ENCODE results near the gene CST9L.
A peak's percentile ranks its signal among the peaks of the same experiment; 100 is the strongest.

CST9L gene, protein sequence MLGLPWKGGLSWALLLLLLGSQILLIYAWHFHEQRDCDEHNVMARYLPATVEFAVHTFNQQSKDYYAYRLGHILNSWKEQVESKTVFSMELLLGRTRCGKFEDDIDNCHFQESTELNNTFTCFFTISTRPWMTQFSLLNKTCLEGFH

DNA sequence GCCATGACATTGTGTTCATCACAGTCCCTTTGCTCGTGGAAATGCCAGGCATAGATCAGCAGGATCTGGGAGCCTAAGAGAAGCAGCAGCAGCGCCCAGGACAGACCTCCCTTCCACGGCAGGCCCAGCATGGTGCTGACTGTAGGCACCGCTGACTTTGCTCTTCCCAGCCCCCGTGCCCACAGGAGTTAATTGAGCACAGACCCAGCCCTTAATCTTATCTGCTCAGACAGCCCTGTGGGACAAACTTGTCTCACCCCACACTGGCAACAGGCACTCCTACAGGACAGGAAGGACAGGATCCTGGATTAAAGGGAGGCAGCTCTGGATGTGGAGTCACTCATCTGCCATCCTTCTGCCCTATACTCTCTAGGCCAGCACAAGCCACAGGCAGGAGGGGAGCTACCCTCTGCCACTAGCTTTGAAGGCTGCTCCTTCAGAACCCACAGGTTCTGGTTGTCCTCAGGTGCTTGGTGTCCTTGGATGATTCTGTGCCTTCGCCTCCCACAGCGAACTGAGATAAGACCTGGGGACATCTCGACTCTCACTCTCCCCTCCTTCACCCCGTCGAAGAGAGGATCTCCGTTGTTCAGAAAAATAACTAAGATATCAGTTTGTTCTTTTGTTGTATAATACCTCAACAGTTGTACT is at the start of gene CST9L:
CST9L (minus strand) TSS at position 165 of the 651 bp plus-strand sequence; CDS start at position 131, 34 bp downstream.
- DNase-seq = no peak

DNA sequence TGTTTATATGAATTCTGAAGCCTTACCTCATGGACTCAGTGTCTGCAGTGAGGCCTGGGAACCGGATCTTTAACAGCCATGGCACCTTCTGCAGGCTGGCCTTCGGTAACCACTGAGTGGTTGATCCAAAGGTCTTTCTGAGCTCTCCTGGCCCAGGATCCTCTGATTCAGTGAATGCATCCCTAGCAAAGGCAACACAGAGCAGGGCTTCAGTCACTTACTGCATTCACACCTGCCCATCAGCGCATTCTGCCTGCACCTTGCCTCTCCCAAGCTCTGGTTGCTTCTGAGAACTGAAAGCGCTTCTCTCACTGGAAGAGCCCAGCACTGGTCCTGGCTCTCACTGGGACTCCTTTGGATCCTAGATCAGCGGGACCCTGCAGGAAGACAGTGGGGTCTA is 45.9 kb upstream of the CST9L start:
- no peak for DNase-seq

DNA sequence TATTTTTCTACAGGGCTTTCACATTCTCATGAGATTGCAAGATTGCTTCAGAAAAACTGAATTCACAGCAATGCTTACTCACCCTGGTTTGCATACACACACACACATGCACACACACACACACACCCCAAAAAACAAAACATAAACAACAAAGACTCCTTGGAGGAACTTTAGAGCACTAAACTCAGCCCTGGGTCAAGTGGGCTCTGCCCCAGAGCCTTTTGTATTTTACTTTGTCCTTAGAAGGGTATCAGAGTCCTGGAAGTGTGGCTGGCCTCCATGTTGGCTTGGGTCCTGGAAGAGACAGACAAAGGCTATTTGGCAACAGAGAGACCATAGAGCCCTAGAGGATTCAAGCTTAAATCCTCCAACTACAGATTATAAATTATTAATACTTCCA is 45.4 kb upstream of the CST9L start:
- DNase-seq = no peak

DNA sequence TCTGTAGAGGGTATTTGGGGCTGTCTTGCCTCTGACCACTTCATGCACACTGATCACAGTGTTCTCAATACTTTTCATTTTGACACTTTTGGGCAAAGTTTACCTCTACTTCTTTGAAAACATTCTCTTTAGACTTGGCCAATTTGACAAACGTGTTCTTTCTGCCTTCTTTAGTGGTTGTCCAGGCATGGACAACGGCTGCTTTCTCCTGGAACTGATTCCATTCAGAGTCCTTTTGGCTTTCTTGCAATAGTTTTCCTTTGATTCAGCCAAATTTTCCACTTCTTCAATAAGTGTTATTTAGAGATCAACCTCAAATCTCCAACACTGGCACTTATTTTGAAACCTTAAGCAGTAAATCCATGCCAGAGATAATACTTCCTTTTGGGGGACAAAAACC is 44.1 kb upstream of the CST9L start:
- DNase-seq = no peak

DNA sequence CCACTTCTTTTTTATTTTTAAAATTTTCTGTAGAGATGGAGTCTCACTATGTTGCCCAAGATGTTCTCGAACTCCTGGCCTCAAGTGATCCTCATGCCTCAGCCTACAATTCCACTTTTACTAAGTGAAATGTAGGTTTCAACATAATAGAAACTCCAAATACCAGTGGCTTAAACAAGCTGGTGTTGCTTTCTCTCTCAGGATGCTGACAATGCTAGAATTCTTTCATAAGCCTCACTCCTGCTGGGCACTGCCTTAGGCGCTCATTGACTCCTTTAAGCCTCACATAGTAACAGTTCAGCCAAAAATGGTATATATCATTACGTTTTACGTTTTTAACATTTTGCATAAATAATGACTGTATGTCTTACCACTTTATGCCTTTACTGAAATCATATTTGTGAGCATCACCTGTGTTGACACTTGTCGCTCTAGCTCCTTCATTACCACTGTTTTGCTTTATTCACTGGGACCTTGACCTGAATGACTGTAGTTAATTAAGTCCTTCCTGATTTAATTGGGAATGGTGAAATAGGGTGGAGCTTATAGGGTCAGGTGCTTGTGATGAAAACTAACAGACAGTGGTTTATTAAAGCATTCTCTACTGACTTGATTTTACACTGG is 41.3 kb upstream of the CST9L start:
- DNase-seq = no peak

DNA sequence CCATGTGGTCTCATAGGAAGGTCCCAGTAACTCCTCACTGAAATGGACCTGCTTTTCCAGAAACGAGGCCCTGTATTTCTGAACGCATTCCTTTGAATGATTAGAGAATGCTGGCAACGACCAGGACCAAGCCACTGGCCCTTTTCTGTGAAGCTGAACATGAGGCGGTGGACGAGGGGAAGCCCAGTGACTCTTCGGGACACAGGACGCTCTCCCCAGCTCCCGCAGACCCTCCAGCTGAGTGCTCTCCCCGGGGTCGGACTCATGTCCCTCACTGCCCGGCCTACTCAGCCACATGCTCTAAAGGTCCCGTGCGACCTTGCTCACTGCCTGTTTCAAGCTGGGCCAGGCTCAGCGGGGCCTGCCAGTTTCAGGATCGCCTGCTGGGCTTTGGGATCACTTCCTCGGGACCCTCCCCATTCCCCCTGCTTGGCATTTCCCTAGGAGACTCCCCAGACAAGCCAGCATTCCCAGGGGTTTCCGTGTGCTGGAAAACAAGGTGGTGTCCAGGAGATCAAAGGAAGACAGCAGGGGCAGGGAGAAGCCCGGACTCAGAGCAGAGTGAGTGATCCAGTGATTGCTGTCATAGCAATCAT is 40.1 kb upstream of the CST9L start:
- DNase-seq = no peak

DNA sequence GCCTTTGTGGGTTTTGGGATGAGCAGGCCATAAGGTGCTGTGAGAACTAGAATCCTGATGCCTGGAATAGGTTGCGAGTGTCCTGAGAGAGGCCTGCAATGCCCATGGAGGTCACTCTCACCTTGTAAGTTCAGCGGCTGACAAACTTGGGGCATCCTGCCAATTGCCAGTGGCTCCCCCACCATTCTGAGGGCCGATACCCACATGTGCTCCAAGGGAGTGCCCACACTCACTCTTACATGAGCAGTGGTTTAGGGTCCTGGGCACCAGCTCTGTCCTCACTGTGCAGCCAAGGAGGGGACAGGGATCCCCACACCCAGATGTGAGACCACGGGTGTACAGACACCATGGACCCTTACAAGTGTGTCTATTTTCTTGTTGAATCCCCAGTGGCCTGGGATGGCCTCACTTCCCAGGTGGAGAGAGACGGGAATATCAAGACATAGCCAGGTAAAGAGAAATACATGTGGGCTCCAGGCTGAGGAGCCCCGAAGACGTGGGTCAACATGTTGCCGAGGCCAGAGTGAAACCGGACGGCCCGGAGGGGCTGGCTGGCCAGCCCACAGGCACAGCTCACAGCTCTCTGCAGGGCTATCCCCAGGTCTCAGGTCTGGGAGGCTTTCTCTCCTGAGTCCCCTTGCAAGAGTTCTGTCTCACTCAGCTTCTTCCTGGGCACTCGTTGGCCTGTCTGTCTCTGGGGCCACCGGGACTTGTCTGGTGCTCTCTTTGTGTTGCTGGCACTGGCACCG is 39.4 kb upstream of the CST9L start:
- no peak for DNase-seq

DNA sequence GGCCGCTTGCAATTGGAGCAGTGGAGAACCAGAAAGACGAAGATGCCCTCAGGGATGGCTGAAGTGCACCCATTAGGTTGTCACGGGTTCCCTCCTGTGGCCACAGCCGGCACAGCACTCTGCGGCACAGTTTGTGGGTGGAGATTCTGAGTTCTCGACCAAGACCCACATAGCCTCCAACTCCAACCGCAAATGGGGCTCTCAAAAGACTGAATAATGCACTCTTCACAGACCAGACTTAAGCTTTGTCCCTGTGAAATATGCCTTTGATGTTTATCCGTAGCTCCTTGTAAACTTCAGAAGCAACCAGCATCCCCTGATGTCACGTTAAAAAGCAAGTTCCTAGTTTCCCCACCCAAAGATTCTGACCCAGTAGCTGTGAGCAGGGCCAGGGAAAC is 38.4 kb upstream of the CST9L start:
- DNase-seq = peak; percentile 54

DNA sequence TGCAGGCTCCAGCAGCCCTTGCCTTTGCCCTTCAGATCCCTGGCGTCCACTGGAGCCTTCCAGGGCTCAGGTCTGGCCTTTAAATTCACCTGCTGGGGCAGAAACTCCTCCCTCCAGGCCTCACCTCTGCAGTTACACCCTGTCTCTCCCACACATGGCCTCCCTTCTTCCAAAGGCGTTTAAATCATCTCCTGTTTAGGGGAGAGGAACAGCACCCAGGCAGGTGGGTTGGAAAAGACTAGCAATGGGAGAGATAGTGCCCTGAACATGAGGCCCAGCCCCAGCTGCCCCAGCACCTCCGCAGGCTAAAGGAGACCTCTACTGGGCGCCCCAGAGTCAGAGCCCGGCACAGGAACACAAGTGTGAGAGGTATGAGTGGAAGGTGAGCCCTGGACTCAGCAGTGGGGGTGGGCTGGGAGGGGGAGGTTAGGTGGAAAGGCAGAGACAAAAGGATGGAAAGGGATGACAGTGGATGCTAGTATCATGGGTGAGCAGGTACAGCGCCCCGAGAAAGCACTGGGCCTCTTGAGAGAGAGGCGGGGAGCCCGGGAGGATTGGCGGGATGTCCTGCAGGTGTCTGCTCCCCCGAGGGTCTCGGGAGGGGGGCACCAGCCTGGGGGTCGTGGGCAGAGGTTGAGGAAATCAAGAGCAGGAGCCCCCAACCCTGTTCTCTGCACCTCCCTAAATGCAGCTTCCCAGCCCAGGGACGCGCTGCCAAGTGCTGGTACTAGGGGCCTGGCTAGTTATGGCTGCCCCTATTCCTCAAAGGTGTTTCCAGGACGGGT is 37.8 kb upstream of the CST9L start, which contains the start of gene CST9:
CST9 (minus strand) TSS at position 51 of the 785 bp plus-strand sequence. CDS start 53 bp downstream, outside the sequence.
- DNase-seq = no peak

DNA sequence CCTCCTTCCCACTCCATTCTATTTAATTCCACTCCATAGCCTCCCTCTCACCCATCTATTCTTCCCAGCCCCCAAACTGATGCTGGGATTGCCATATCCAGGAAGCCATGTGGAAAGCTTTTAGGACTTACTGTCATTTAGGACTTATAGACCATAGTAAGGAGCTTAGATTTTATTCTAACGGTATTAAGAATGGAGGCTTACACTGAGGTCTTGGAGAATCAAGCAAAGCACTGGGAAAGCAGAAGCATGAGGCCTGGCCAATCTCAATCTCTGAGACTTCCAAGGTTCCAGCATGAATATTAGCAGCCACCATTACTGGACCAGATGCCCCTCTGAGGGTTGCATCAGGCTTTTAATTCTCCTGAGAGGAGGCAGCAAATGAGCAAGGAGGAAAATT is 36.0 kb upstream of the CST9L start:
- DNase-seq = no peak

DNA sequence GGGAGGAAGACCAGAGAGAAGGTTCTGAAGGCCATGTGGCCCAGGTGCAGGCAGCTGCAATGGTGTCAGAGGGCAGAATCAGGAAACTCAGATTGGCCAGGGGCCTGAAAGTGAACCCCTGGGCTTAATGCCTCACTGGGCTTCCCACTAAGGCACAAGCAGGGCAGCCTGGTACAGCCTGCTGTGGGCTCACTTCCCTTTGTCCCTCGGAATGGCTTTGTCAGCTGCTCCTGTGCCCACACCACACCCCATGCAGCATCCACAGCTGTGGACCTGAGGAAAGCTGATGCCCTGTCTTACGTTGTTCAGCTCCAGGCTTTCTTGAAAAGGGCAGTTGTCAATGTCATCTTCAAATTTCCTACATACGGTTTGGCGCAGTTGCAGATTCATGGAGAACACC is 35.0 kb upstream of the CST9L start:
- DNase-seq = no peak

DNA sequence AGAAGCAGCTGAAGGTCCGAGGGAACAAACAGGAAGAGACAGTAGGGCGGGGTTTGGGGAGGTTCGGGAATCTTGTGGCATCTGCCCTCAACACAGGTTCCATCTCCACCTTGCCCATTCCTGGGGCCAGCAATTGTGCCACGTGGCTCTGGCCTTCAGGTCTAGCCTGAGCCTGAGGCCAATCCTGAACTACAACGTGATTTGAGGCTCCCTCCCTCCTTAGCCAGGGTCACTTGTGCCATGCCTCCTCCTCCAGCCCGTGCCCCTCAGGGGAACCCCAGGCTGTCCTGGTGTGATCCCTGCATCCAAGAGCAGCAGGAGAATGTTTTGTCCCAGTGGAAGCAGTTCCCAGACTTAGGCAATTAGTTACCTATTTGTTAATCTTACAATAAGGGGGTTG is 34.4 kb upstream of the CST9L start:
- no peak for DNase-seq

DNA sequence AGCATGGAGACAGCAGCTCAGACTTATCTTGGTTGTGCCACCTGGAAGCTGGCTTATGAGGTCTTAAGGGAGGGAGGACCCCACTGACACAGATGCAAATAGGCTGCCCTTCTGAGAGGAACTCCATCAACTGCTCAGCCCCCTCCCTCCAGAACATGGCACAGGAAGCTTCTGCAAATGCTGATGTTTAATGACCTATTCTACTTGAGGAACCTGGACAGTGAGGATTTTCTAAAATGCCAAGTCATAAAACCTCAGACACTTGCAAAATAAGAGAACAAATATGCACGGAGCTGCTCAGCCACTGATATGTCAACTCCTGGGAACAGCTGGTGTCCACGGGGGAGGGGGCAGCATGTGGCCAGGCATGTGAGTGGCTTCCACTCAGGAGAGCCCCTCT is 34.0 kb upstream of the CST9L start:
- DNase-seq = no peak

DNA sequence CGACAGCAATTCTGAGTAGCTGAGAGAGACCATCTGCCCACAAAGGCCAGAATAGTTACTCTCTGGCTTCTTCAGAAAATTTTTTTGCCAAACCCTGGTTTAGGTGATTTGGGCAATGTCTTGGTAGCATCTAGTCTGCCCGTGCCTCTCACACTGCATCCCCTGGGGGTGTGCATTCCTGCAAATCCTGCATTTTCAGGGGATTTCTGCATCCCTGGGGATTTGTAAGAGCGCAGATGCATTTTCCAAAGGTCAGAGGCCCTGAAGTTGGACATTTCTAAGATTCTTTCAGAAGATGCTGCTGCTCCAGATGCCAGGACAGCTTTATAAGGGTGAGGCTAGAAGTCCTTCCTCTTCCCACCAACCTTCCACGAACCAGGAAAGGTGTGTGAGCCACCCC is 33.4 kb upstream of the CST9L start:
- DNase-seq = no peak

DNA sequence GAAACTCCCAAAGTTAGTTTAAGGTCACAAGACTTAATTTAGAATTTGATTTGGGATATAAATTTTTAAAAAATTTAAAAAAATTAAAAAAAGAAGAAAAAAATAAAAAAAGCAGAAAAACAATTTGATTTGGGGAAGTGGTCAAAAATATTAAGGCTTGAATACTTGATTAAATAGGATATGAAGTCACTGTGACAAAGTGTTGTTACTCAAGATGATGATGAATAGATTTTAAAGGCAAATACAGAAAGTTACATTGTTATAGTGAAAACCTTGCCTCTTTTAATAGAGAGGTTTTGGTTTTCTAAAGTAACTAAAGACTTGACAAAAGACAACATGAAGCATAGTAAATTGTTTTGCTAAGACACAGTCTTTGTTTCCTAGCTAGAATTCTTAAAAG is 30.2 kb upstream of the CST9L start:
- no peak for DNase-seq

DNA sequence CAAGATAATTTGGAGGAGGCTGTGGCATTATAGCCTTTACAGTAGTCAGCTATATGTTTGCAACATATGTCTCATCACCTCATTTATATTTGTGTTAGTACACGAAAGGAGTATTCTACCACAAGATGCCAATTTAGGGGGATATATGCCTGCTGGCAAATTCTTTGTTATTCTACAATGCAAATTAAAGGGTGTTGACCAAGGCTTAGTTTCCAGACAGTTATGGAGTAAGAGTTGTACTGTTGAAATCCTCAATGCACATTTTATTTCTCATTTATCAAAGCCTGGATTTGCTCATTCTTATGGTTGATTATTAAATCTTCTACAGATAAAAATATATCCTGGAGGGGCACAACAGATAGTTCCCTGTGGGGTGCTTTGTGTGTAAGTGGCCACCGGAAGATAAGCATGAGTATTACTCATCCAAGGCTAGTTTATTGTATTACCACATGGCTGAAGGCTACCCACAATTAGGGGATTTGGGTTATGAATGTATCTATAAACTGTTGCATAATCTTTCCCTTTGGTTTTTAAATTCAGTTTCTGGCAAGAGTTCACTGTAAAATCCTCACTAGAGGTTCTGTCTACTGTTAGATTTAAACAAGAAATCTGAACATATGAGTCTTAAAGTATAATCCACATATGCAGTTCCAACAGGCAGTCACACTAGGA is 28.4 kb upstream of the CST9L start:
- DNase-seq = no peak

DNA sequence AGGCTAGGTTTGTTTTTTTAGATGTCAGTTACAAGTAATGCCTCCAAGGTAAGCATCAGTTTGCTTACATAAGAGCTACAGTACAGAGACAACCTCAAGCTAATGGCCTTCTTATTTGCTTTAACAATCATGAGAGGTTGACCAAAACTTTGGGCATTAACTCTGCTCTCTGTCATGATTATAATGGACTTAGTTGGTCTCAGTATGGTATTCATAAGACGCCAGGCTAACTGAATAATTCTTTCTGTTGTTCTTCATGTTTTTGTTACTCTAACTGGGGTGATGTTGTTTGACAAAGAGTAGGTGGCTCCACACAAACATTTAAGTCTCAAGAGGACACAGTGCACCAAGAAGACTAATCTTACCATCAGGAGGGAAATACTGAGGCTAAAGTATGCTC is 27.7 kb upstream of the CST9L start:
- no peak for DNase-seq

DNA sequence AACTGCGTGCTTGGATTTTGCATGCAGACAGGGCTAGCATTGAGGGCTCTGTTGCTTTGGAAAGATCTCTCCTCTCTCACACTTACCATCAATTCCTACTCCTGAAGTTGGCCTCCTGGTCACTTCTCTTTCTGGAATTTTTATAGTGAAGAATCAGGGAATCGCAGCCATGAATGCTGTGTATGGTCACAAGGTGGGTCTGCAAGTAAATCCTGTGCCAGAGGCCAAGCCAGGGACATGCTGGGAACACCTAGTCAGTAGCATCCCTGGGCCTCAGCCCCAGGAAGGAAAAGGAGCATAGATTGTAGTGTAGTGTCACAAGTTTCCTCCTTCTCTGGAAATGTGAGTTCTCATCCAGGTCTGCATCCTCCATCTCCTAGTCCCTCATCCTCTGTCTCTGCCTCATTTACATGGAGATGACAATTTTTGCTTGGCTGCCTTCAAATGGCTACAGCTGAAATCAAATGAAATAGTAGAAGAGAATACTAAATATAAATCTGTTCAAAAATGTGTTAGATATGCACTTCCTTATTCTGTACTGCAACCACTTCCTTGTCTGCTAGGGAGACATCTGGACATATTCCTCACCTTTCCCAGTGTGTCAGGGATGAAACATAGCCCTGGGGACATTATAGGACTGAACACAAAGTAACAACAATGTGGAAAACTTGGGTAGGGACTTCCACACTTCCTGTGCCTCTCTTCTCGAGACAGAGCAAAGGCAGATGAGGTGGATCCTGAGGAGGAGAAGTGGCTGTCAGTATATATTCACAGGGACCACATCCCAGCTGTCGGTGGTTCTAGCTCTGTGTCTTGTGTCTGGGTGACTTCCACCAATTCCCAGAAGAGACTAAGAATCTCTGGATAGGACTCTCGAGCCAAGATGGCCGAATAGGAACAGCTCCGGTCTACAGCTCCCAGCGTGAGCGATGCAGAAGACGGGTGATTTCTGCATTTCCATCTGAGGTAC is 20.4 kb upstream of the CST9L start:
- no peak for DNase-seq

DNA sequence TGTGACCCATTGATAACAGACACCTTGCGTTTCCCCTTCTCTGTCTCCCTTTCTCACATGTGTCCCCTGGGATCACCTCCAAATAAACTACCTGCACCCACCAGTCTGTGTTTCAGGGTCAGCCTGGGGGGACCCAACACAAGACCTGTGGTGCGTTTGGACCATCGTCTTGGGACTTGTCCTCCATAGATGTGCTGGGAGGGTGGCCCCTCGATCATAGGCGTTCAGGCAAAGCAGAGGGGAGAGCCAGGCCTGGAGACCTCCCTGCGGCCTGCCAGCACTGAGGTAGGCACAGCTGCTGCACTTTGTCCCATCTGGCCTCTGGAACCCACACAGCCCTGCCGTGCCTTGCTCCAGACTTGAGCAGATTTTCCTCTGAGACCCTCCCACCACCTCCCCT is 19.3 kb upstream of the CST9L start:
- no peak for DNase-seq

DNA sequence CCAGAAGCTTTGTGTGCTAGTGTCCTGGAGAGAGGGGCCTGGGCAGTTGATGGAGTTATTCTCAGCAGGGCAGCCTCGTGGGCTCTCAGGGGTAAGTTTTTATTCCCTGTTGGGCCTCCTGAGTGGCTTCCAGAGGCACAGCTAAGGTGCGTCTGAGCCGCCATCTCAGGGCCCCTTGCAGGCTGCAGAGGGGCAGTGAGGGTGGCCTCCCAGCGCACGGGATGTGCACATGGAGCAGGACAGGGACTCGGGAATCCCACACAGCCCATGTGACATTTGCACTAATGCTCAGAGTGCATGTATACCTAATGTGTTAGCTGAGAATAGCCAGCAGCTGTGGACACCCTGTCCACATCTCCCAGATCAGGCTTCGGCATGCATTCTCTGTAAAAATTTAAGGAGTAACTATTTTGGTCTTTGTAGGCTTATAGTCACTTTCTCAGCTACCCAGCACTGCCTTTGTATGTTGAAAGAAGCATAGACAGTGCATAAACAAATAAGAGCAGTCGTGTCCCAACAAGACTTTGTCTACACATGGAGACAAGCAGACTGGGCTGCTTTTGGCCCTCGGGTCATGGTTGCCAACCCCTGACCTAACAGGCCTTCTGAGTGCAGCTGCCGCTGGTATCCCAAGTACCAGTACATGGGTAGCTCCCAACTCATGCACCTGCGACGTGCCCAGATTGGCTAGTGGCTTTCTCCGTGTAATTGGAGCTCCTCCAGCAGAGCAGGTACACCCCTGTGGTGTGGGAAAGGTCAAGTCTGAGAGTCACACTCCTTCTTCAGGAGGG is 18.6 kb upstream of the CST9L start:
- DNase-seq = no peak

Measured in NCI-H1092 treated with DMSO at 0.1 percent for 48 hours (cell line).